CD4-positive, alpha-beta T cell treated with Interleukin-6 for 4 hours (primary cell): ENCODE results near the gene KLHL1.
"Not testable (repeated sequence)": the region's sequence is repeated elsewhere in the genome, so short reads cannot be mapped to it uniquely, and the experiment has no call there.

ENCODE experiments used
- DNase-seq: peaks from one replicate; pipeline ENCODE4 v3.0.0-alpha.2; 2020; ENCODE audit warnings: mixed read lengths

KLHL1 gene

GRCh38 chr13:70108356-70109105, at the start of gene KLHL1:
KLHL1 (minus strand) TSS chr13:70108452; CDS start chr13:70107699, 753 bp downstream.
- DNase-seq: no peak

- DNase-seq: not testable (repeated sequence)
Measured at GRCh38 chr13:70142658-70143057, 34.4 kb upstream of the KLHL1 start.

- DNase-seq: no peak
Measured at GRCh38 chr13:70128098-70128497, 19.8 kb upstream of the KLHL1 start.

GRCh38 chr13:70125693-70126092, 17.4 kb upstream of the KLHL1 start:
- DNase-seq: no peak

- DNase-seq: no peak
Measured at GRCh38 chr13:70117338-70117905, 9.2 kb upstream of the KLHL1 start.

- no peak for DNase-seq
Measured at GRCh38 chr13:70107498-70108281, 562 bp downstream of the KLHL1 start, which contains the start of gene ATXN8OS. ATXN8OS (plus strand) TSS chr13:70107826.

- no peak for DNase-seq
Measured at GRCh38 chr13:70107125-70107497, 1.1 kb downstream of the KLHL1 start.

GRCh38 chr13:70104481-70104880, 3.8 kb downstream of the KLHL1 start:
- no peak for DNase-seq

GRCh38 chr13:70098669-70099068, 9.6 kb downstream of the KLHL1 start:
- no peak for DNase-seq

- no peak for DNase-seq
Measured at GRCh38 chr13:70090036-70090723, 18.1 kb downstream of the KLHL1 start.

- DNase-seq: no peak
Measured at GRCh38 chr13:70088926-70089325, 19.3 kb downstream of the KLHL1 start.

GRCh38 chr13:70087247-70087646, 21.0 kb downstream of the KLHL1 start:
- DNase-seq: no peak

- no peak for DNase-seq
Measured at GRCh38 chr13:70080012-70080411, 28.2 kb downstream of the KLHL1 start.

- DNase-seq: no peak
Measured at GRCh38 chr13:70054572-70054971, 53.7 kb downstream of the KLHL1 start.

GRCh38 chr13:70051531-70051930, 56.7 kb downstream of the KLHL1 start:
- no peak for DNase-seq

GRCh38 chr13:70043685-70044084, 64.6 kb downstream of the KLHL1 start:
- no peak for DNase-seq

- DNase-seq: no peak
Measured at GRCh38 chr13:70042193-70042592, 66.1 kb downstream of the KLHL1 start.

- DNase-seq: no peak
Measured at GRCh38 chr13:70034286-70034685, 74.0 kb downstream of the KLHL1 start.

- DNase-seq: no peak
Measured at GRCh38 chr13:70027551-70027950, 80.7 kb downstream of the KLHL1 start.

- DNase-seq: no peak
Measured at GRCh38 chr13:70023516-70023915, 84.7 kb downstream of the KLHL1 start.

- DNase-seq: no peak
Measured at GRCh38 chr13:70022646-70023045, 85.6 kb downstream of the KLHL1 start.

GRCh38 chr13:70016116-70016515, 92.1 kb downstream of the KLHL1 start:
- no peak for DNase-seq

GRCh38 chr13:70014337-70014736, 93.9 kb downstream of the KLHL1 start:
- DNase-seq: no peak
